ENCODE data around the gene SLC4A4. TPM values are rescaled to one million over a fixed set of nuclear protein-coding genes. Genes with fewer than 3 reads are reported as not detected.

The SLC4A4 gene
- total and polyA plus RNA-seq, 4 donors = 3.2 to 78.6 (median 18.6) TPM

DNA sequence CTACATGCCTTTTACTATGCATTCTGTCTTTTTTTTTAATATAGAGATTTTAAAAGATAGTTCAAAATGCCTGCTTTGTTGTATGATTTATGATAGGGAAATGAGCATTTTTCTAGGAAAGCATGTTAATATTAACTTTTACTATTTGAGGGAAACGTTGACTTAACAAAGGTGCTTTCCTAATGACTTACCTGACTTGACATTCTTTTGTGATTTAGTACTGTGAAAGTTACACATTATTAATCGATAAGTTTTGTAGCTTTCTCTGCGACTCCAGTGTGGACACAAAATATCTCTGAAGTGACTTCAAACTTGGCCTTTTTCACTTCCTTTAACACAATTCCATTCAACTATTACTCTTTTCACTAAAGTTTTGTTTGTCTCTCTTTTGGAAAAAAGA is 260.8 kb downstream of the SLC4A4 start:
- TF ChIP-seq, protein P1, sequence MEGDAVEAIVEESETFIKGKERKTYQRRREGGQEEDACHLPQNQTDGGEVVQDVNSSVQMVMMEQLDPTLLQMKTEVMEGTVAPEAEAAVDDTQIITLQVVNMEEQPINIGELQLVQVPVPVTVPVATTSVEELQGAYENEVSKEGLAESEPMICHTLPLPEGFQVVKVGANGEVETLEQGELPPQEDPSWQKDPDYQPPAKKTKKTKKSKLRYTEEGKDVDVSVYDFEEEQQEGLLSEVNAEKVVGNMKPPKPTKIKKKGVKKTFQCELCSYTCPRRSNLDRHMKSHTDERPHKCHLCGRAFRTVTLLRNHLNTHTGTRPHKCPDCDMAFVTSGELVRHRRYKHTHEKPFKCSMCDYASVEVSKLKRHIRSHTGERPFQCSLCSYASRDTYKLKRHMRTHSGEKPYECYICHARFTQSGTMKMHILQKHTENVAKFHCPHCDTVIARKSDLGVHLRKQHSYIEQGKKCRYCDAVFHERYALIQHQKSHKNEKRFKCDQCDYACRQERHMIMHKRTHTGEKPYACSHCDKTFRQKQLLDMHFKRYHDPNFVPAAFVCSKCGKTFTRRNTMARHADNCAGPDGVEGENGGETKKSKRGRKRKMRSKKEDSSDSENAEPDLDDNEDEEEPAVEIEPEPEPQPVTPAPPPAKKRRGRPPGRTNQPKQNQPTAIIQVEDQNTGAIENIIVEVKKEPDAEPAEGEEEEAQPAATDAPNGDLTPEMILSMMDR (IDR thresholded peaks at IDR 0.05; ENCODE audit: control extremely low read depth, extremely low read depth) = no peak
- Histone ChIP-seq H3K4me1 (ENCODE audit: control insufficient read depth in 5 of 5, insufficient read depth in 5 of 5, low read length in 5 of 5) (no peaks in the 10 kb centered on the region), H3K9ac (ENCODE audit: insufficient read depth in 1 of 2, low read length in 2 of 2) (no peak overlapping the region), H3K36me3 (ENCODE audit: control insufficient read depth in 4 of 4, insufficient read depth in 4 of 4, low read length in 4 of 4) (no peaks in the 10 kb centered on the region), H3K4me3 (no peak overlapping the region), H3K9me3 (ENCODE audit: control insufficient read depth in 4 of 4, insufficient read depth in 3 of 4, low read length in 3 of 4) (no peaks in the 10 kb centered on the region), H3K27ac (ENCODE audit: low read depth in 1 of 2, low read length in 1 of 2) (no peak overlapping the region), H3K27me3 (ENCODE audit: control insufficient read depth in 3 of 3, insufficient read depth in 3 of 3, low read length in 2 of 3) (no peaks in the 10 kb centered on the region)
- no peak for ATAC-seq (ENCODE audit: insufficient read depth, low FRiP score)
- no peak for DNase-seq
- WGBS, 2 donors = 56 to 65% methylated on average over 3 of the region's 3 CpGs

DNA sequence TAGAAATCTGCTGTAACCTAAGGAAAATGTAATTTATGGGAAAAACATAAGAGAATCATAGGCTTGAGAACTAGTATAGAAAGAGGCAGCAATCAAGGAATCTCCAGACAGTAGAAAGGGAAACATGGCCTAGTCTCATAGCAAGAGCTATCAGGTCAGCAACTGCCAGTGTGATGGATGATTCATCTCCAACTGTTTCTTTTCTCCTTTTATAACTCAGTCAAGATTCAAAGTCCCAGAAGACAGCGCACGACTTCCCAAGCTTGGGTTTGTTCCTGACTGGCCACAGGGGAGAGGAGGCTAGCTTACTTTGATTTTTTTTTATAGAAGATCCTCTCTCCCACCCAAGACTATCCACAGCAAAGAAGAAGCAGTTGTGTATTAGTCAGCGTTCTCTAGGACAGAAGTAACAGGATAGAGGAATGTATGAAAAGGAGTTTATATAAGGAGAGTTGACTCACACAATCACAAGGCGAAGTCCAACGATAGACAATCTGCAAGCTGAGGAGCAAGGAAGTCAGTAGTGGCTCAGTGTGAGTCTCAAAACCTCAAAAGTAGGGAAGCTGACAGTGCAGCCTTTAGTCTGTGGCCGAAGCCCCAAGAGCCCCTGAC is 263.6 kb downstream of the SLC4A4 start:
- DNase-seq = no peak
- no peaks in the 10 kb centered on the region for H3K27me3 ChIP-seq (ENCODE audit: control insufficient read depth in 3 of 3, insufficient read depth in 3 of 3, low read length in 2 of 3)

DNA sequence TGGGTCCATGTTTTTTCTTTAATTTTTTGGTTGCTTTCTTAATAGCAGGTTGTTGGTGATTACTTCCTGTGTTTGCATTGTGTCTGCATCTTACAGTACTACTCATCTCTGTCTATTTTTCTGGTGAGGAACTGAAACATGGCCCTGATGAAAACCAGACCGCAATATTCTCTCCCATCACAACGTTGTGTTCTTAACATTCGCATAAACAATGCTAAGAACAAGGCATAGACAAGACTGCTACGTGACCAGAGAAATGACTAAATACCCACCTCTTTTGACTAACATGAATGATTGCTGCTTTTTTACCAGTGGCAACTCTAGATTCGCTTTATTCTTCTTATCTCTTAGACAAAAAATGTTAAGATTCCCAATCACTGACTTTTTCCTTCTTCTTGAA is 266.0 kb downstream of the SLC4A4 start:
- 85 to 90% methylated on average over 5 of the region's 5 CpGs for WGBS, 2 donors
- Histone ChIP-seq H3K36me3 (ENCODE audit: control insufficient read depth in 4 of 4, insufficient read depth in 4 of 4, low read length in 4 of 4) (no peaks in the 10 kb centered on the region), H3K9ac (ENCODE audit: insufficient read depth in 1 of 2, low read length in 2 of 2) (no peak overlapping the region), H3K9me3 (ENCODE audit: control insufficient read depth in 4 of 4, insufficient read depth in 3 of 4, low read length in 3 of 4) (peaks cover 0 to 2% (median 0%) of the 10 kb centered on the region in 4 donors), H3K4me1 (ENCODE audit: control insufficient read depth in 5 of 5, insufficient read depth in 5 of 5, low read length in 5 of 5) (no peaks in the 10 kb centered on the region), H3K27me3 (ENCODE audit: control insufficient read depth in 3 of 3, insufficient read depth in 3 of 3, low read length in 2 of 3) (no peaks in the 10 kb centered on the region), H3K27ac (ENCODE audit: low read depth in 1 of 2, low read length in 1 of 2) (no peak overlapping the region), H3K4me3 (no peak overlapping the region)
- ATAC-seq (ENCODE audit: insufficient read depth, low FRiP score) (no peak), DNase-seq (no peak)
- TF ChIP-seq, protein P1 (IDR thresholded peaks at IDR 0.05; ENCODE audit: control extremely low read depth, extremely low read depth) = no peak

More for the DNA sequence above, 263.6 kb downstream of the SLC4A4 start:
- Histone ChIP-seq H3K9ac (ENCODE audit: insufficient read depth in 1 of 2, low read length in 2 of 2) (no peak overlapping the region), H3K36me3 (ENCODE audit: control insufficient read depth in 4 of 4, insufficient read depth in 4 of 4, low read length in 4 of 4) (no peaks in the 10 kb centered on the region), H3K27ac (ENCODE audit: low read depth in 1 of 2, low read length in 1 of 2) (no peak overlapping the region), H3K4me1 (ENCODE audit: control insufficient read depth in 5 of 5, insufficient read depth in 5 of 5, low read length in 5 of 5) (no peaks in the 10 kb centered on the region), H3K9me3 (ENCODE audit: control insufficient read depth in 4 of 4, insufficient read depth in 3 of 4, low read length in 3 of 4) (no peaks in the 10 kb centered on the region), H3K4me3 (no peak overlapping the region)
- no peak for ATAC-seq (ENCODE audit: insufficient read depth, low FRiP score)
- 90 to 95% methylated on average over 6 of the region's 6 CpGs for WGBS, 2 donors
- TF ChIP-seq, protein P1 (IDR thresholded peaks at IDR 0.05; ENCODE audit: control extremely low read depth, extremely low read depth) = no peak

DNA sequence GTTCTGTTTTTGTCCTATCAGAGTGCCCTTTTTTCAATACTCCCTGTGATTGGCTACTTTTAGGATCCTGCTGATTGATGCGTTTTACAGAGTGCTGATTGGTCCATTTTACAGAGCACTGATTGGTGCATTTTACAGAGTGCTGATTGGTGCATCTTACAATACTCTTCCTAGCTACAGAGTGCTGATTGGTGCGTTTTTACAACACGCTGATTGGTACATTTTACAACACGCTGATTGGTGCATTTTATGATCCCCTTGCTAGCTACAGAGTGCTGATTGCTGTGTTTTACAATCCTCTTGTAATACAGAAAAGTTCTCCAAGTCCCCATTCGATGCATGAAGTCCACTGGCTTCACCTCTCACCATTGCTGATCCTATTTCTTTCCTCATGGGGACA is 268.3 kb downstream of the SLC4A4 start:
- TF ChIP-seq, protein P1 (IDR thresholded peaks at IDR 0.05; ENCODE audit: control extremely low read depth, extremely low read depth) = no peak
- H3K27me3 ChIP-seq (ENCODE audit: control insufficient read depth in 3 of 3, insufficient read depth in 3 of 3, low read length in 2 of 3) = no peaks in the 10 kb centered on the region
- WGBS, 2 donors = 89 to 94% methylated on average over 5 of the region's 5 CpGs
- peaks cover 0 to 2% (median 0%) of the 10 kb centered on the region in 4 donors for H3K9me3 ChIP-seq (ENCODE audit: control insufficient read depth in 4 of 4, insufficient read depth in 3 of 4, low read length in 3 of 4)
- no peak overlapping the region for H3K4me3 ChIP-seq
- peaks cover 0 to 3% (median 0%) of the 10 kb centered on the region in 5 donors for H3K4me1 ChIP-seq (ENCODE audit: control insufficient read depth in 5 of 5, insufficient read depth in 5 of 5, low read length in 5 of 5)
- DNase-seq = no peak
- no peaks in the 10 kb centered on the region for H3K36me3 ChIP-seq (ENCODE audit: control insufficient read depth in 4 of 4, insufficient read depth in 4 of 4, low read length in 4 of 4)
- peak overlapping the region in 1 of 2 donors; percentile 78 for H3K27ac ChIP-seq (ENCODE audit: low read depth in 1 of 2, low read length in 1 of 2)
- H3K9ac ChIP-seq (ENCODE audit: insufficient read depth in 1 of 2, low read length in 2 of 2) = no peak overlapping the region
- no peak for ATAC-seq (ENCODE audit: insufficient read depth, low FRiP score)

Measured in lung (tissue), 12 donors.